HS-27A (cell line): Measurements from ENCODE around the gene HSPA1A.
"Not testable (repeated sequence)": the region's sequence is repeated elsewhere in the genome, so short reads cannot be mapped to it uniquely, and the experiment has no call there.

Experiments used
- DNase-seq: peaks from one replicate; pipeline ENCODE4 v3.0.0-alpha.2; 2012; ENCODE audit warnings: low read depth, missing footprints

The HSPA1A gene

GRCh38 chr6:31811645-31812044, 3.7 kb upstream of the HSPA1A start:
- no peak for DNase-seq

GRCh38 chr6:31813465-31813849, 1.9 kb upstream of the HSPA1A start:
- DNase-seq = no peak

- peak; percentile 95 for DNase-seq
Observed at GRCh38 chr6:31814677-31815024, 692 bp upstream of the HSPA1A start.

GRCh38 chr6:31817133-31817928, 2.0 kb downstream of the HSPA1A start:
- DNase-seq = not testable (repeated sequence)

- not testable (repeated sequence) for DNase-seq
Observed at GRCh38 chr6:31817929-31818511, 2.7 kb downstream of the HSPA1A start.

- no peak for DNase-seq
Observed at GRCh38 chr6:31819871-31820299, 4.5 kb downstream of the HSPA1A start.

GRCh38 chr6:31820399-31820798, 5.1 kb downstream of the HSPA1A start:
- not testable (repeated sequence) for DNase-seq

- DNase-seq = no peak
Observed at GRCh38 chr6:31821301-31822035, 6.1 kb downstream of the HSPA1A start.

- DNase-seq = no peak
Observed at GRCh38 chr6:31822036-31822821, 6.9 kb downstream of the HSPA1A start.

- not testable (repeated sequence) for DNase-seq
Observed at GRCh38 chr6:31823592-31824196, 8.4 kb downstream of the HSPA1A start.

- DNase-seq = no peak
Observed at GRCh38 chr6:31825553-31825952, 10.2 kb downstream of the HSPA1A start.

- DNase-seq = no peak
Observed at GRCh38 chr6:31826793-31827285, 11.5 kb downstream of the HSPA1A start.

- peak; percentile 100 for DNase-seq
Observed at GRCh38 chr6:31827286-31828079, 12.1 kb downstream of the HSPA1A start, which contains the start of gene HSPA1B. TSS of gene HSPA1B (plus strand) at chr6:31827738. CDS start at chr6:31827951, 213 bp downstream.

- no peak for DNase-seq
Observed at GRCh38 chr6:31829633-31830283, 14.4 kb downstream of the HSPA1A start.

GRCh38 chr6:31830886-31831335, 15.6 kb downstream of the HSPA1A start:
- no peak for DNase-seq

- no peak for DNase-seq
Observed at GRCh38 chr6:31831350-31832215, 16.2 kb downstream of the HSPA1A start.

- DNase-seq = no peak
Observed at GRCh38 chr6:31834367-31835250, 19.3 kb downstream of the HSPA1A start.

GRCh38 chr6:31836047-31836473, 20.7 kb downstream of the HSPA1A start:
- no peak for DNase-seq
